Esophagus mucosa (tissue), 1 donor: ENCODE data around the gene LSM6. TPM values are rescaled to one million over a fixed set of nuclear protein-coding genes. Genes with fewer than 3 reads are reported as not detected.

Experiments used
- ATAC-seq: fragments of 200-7000 bp; cut with Tn5 transposase; one replicate; pipeline ENCODE4 v1.9.1; 2020
- total RNA-seq: library from RNA; stranded (reverse); gene quantifications from one replicate; pipeline ENCODE4 v1.2.4, GENCODE V29; 2023
- donor health status: DM: yes; HTN: yes; CAD: no.

LSM6 gene
- total RNA-seq, 1 donor from 2014 or later, result 19.6 TPM

- no peak for ATAC-seq
Measured at GRCh38 chr4:146186596-146186995, 11.1 kb downstream of the LSM6 start.

DNA sequence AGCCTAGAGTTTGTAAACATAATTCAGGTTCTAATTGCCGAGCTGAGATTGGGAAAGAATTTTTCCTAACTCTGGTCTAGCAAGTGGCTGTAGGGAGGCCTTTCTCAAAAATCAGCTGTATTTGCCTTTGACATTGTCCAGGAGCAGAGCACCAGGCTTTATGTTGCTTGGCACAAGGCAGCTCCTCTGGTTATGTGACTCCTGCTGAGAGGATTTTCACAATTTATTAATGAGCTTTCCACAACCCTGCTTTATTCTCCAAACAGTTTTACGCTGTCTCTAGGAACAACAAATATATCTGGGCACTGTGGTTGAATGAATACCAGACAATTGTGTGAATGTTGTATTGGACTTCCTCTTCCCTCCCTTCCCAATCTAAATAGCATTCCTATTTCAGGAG, 14.9 kb downstream of the LSM6 start:
- no peak for ATAC-seq

DNA sequence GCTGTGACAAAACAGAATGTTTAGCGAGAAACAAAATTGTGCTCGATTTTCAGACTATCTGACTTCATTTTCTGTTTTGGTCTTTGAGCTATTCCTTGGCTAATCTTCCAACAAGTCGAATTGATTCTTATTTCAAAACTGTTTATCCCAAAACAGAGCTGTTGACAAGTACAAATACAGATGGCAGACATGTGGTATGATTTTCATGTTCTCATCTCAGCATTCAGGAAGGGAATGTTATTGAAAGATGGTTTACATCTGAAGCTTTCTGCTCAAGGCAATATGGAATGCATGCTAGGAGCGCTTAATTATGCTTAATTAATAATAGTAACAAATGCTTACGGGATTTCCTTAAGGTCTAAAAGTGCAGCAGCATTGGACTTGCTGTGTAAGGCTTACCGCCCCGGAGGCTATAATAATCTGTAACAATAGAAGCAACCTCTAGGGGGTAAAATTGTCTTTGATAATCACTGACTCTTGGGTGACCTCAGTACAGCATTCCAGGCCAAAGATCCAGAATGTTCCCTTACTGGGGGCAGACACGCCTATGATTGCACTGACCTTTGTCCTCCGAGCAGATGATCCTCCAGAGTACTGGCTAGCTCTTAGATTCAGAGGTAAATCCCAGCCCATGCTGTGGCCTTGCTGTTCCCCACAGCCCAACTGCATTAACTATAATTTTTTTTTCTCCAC, 16.4 kb downstream of the LSM6 start:
- no peak for ATAC-seq

DNA sequence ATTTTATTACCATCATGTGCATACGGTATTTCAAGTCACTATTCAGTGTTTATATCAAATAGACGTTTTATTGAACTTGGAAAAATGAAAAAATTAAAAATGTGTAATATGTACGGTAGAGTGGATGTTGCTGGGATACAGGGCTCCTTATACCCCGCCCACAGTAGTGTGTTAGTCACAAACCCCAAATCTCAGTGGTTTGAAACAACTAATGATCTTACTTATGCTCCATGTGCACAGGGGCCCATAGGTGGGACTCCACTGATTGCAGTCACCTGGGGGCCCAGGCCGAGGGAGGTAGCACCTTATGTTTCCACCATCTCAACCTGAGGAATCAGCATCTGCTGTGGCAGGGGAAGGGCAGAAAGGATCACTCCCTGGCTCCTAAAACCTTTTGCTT, 18.1 kb downstream of the LSM6 start:
- ATAC-seq, result no peak

- ATAC-seq, result no peak
Measured at GRCh38 chr4:146194212-146194611, 18.7 kb downstream of the LSM6 start.

DNA sequence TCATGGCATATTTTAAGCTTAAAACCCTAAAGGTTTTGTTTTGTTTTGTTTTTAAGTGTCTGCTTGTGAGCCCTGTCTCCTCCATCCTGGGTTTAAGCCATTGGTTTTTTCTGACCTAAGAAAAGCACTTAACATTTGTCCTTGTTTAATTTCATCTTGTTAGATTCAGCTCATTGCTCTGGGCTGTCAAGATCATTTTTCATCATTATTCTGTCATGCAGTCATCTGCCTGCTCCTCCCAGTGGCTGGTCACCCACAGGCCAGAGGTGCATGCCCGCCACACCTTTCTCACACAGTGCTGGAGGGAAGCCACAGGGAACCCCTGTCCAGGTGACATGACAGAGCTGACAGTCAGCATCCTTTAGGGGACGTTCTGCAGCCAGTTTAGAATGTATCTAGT, 27.1 kb downstream of the LSM6 start:
- ATAC-seq, result no peak

DNA sequence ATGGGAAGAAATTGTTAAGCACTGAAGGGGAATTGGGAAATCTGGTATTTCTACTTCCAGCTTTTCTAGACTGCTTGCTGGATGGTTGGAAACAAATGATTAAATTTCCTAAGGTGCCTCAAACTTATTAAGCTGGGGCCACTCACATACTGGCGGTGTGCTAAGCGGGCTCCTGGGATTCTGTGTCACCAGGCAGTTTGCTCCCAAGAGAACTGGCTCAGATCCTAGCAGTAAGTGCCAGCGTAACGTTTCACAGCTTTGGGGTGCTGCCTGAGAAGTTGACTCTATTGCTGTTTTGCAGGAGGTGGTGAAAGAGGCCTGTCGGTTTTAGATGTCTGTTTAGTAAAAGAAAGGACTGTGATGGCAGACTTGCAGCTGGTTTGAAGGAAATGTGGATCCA, 31.9 kb downstream of the LSM6 start:
- ATAC-seq, result no peak

DNA sequence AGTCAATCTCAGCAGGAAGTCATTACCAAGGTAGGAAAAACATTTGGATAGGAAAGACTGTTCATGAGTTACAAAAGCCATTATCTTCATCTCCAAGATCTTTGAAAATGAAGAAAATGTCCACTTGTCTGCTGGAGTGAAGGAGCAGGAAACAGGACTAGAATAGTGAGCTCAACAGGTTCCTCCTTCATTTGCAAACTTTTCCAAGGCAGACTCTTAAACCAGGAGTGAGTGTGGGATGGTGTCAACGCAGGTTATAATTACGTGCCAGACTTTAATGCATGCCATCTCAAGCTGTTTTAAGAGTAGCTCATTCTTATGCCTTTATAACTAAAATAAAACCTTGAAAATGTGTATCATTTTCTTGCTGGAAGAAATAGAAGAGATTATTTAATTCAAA, 35.4 kb downstream of the LSM6 start:
- ATAC-seq, result no peak

- ATAC-seq, result no peak
Measured at GRCh38 chr4:146211440-146211839, 35.9 kb downstream of the LSM6 start.

- ATAC-seq, result no peak
Measured at GRCh38 chr4:146212781-146213180, 37.3 kb downstream of the LSM6 start.

DNA sequence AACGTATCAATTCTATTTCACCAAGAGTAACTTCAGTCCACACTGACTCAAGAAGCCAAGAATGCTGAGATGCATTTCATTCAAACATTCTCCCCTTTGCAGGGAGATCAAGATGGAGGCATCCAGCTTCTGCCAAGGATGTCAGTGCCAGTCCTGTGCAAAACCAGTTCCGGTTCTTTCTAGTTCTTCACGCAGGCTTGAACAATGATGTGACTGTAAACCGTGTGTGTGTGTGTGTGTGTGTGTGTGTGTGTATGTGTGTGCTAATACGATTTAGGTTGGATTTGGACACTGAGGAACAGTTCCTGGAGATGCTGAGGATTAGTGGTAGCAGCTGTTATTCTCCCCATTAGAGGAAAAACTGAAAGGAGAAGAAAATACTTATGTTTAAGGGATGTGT, 38.7 kb downstream of the LSM6 start, which contains the start of gene REELD1:
REELD1 (plus strand) TSS at position 301 of the 400 bp plus-strand sequence. CDS start 2,415 bp downstream, outside the sequence.
- ATAC-seq, result no peak

GRCh38 chr4:146222313-146222712, 46.8 kb downstream of the LSM6 start:
- ATAC-seq, result no peak

DNA sequence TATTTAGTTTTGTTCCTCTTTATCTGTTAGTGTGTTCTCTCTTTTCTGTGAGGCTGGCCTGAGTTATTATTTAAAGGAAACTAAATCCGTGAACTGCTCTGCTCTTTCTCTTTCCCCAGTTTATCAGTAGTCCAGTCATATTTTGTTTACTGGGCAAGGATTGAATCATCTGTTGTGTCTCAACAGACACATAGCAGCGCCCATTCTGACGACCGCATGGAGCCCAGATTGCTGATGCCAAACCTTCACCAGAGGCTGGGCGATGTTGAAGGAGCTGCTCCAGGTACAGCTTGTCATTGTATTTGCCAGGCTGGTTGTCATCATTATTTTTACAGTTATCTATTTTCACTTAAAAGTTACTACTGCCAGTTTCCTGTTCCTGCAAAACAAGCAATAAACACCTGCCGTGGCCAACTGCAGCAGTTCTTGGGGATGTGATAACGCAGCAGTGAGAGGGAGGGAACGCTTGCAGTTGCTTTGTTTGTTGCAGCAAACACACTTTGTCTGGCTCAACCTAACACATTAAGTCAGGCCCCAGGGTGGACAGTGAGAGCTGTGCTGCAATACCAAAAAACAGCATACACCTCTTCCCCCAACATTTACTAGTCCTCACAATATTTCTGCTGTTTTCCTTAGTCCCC, 48.9 kb downstream of the LSM6 start:
- no peak for ATAC-seq

GRCh38 chr4:146229406-146229805, 53.9 kb downstream of the LSM6 start:
- ATAC-seq, result no peak

DNA sequence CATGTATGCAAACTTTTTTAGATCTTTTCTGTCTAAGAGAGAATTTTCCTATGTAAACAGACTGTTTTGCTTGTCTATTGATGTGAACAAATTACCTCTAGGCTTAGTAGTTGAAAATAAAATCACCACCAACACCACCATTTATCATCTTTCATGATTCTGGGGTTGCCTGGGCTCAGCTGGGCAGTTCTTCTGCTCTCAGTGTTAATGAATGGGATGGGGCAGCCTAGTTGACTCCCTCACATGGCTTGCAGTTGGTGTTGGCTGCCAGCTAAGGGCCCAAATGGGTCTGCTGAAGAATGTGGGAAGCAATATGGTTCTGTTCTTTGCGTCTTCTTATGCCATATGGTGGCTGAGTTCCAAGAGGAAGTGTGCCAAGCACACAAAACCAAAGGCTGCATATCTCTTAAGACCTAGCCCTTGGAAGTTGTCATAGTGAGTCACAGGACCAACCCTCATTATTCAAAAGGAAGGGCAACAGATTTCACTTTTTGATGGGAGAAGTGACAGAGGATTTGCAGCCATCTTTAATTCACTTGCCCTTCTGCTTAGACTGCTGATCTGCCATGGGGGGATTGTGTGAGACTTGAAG, 56.7 kb downstream of the LSM6 start:
- peak; percentile 74 for ATAC-seq

DNA sequence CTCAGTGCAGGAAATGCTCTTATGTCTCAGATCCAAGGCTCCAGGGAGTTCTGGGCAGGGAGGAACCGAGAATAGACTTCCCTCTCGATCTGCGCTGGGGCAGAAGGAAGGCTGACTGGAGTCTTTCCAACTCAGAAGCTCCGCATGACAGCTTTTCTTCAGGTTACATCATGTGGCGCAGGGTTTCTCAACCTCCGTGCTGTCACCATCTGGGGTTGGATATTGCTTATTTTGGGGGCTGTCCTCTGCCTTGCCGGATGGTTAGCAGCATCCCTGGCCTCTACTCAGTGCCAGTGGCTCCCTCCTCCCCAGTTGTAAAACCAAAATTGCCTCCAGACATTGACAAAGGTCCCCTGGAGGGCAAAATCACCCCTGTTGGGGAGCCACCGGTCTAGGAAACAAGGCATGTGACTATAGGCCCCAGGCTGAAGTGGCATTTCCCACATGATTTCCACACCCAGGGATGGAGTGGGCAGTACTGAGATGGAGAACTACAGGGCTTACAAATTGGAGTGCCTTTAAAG, 60.2 kb downstream of the LSM6 start:
- ATAC-seq, result no peak

DNA sequence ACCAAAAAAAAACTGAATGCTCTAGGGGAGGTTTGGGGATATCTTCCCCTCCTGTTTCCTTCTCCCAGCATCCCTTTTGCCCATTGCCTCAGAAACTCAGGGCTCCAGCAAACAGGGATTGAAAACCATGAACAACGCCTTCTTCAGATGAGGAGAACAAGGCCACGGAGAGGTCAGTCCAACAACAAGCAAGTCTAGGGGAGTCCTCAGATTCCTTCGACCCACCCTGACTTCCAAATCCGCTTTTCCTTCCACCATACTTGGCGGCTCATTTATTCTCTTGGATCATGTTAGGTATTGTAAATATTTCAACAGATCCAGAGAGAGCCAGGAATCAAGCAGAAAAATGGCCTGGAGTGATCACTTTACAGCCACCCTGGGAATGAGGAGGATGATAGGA, 60.7 kb downstream of the LSM6 start:
- ATAC-seq, result no peak

DNA sequence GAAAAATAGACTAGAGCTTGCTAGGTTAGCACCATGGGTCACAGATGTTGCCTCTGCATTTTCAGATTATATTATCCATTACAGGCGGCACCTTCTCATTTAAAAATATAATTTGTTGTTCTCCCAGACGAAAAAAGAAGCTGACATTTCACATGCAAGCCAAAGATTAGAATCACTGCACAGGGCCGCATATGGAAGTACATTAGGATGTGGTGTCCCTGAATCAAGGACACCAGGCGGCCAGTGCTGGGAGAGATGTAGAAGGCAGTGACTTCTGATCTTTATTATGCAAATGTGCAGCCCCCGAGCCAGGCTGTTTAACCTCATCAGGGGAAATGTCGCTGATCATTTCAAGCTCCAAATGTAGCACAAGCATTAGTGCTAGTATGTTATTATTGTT, 61.6 kb downstream of the LSM6 start:
- ATAC-seq, result no peak

GRCh38 chr4:146238107-146238506, 62.6 kb downstream of the LSM6 start:
- no peak for ATAC-seq
